GM23338 (cell line): ENCODE data around the gene ANKRD44. TPM values are rescaled to one million over a fixed set of nuclear protein-coding genes. Genes with fewer than 3 reads are reported as not detected.

Experiments
- ATAC-seq: fragments of 200-7000 bp; cut with Tn5 transposase; 3 replicates; pipeline ENCODE4 v1.9.1; 2020
- DNase-seq: peaks from one replicate; pipeline ENCODE4 v3.0.0-alpha.2; 2015; ENCODE audit warnings: low spot score
- H2AFZ ChIP-seq: fragments of 200-600 bp; sonication (generic); 2 replicates; pipeline ENCODE4 v1.8.0; 2016; ENCODE audit warnings: antibody characterized with exemption, mild to moderate bottlenecking, moderate library complexity
- H3F3A ChIP-seq: fragments of 200-600 bp; sonication (generic); replicated peaks from 2 replicates; pipeline ENCODE4 v1.8.0; 2017; ENCODE audit warnings: antibody characterized with exemption, mixed run types, low read depth
- H3K27ac ChIP-seq: fragments of 200-600 bp; sonication (generic); 2 replicates; pipeline ENCODE4 v1.6.1; 2016; ENCODE audit warnings: low read depth
- H3K27me3 ChIP-seq: fragments of 200-600 bp; sonication (generic); 2 replicates; pipeline ENCODE4 v1.8.0; 2016; ENCODE audit warnings: mild to moderate bottlenecking, mixed run types, moderate library complexity; ENCODE audit not compliant: insufficient read depth
- H3K36me3 ChIP-seq: fragments of 200-600 bp; sonication (generic); 2 replicates; pipeline ENCODE4 v1.8.0; 2016; ENCODE audit warnings: mild to moderate bottlenecking; ENCODE audit not compliant: insufficient read depth
- H3K4me1 ChIP-seq: fragments of 200-600 bp; sonication (generic); 2 replicates; pipeline ENCODE4 v1.8.0; 2016; ENCODE audit warnings: mild to moderate bottlenecking, moderate library complexity; ENCODE audit not compliant: insufficient read depth
- H3K4me2 ChIP-seq: fragments of 200-600 bp; sonication (generic); 2 replicates; pipeline ENCODE4 v1.7.1; 2017; ENCODE audit warnings: mixed run types
- H3K4me3 ChIP-seq: fragments of 200-600 bp; sonication (generic); 2 replicates; pipeline ENCODE4 v1.6.1; 2016; ENCODE audit warnings: mixed run types
- H3K79me2 ChIP-seq: fragments of 200-600 bp; sonication (generic); replicated peaks from 2 replicates; pipeline ENCODE4 v1.8.0; 2017; ENCODE audit warnings: mild to moderate bottlenecking; ENCODE audit not compliant: insufficient read depth
- H3K9me2 ChIP-seq: fragments of 200-600 bp; sonication (generic); 2 replicates; pipeline ENCODE4 v1.8.0; 2017; ENCODE audit not compliant: insufficient read depth
- H4K20me1 ChIP-seq: fragments of 200-600 bp; sonication (generic); replicated peaks from 2 replicates; pipeline ENCODE4 v1.8.0; 2017; ENCODE audit warnings: mild to moderate bottlenecking; ENCODE audit not compliant: insufficient read depth
- H3K27ac Mint-ChIP-seq: 2 replicates; pipeline ENCODE4 v1.8.0; 2020; ENCODE audit warnings: inconsistent platforms, mild to moderate bottlenecking, moderate library complexity, mixed read lengths
- H3K27me3 Mint-ChIP-seq: 3 replicates; pipeline ENCODE4 v1.8.0; 2022; ENCODE audit warnings: low read depth, mild to moderate bottlenecking, moderate library complexity, mixed read lengths, inconsistent platforms; ENCODE audit not compliant: insufficient read depth, poor library complexity
- H3K36me3 Mint-ChIP-seq: 3 replicates; pipeline ENCODE4 v1.8.0; 2021; ENCODE audit warnings: low read depth, mild to moderate bottlenecking, inconsistent platforms, moderate library complexity, mixed read lengths
- H3K4me1 Mint-ChIP-seq: 3 replicates; pipeline ENCODE4 v1.8.0; 2020; ENCODE audit warnings: mild to moderate bottlenecking, inconsistent platforms, mixed read lengths
- H3K4me3 Mint-ChIP-seq: 3 replicates; pipeline ENCODE4 v1.8.0; 2021; ENCODE audit warnings: moderate library complexity, mild to moderate bottlenecking, inconsistent platforms, mixed read lengths
- H3K9me3 Mint-ChIP-seq: 3 replicates; pipeline ENCODE4 v1.8.0; 2020; ENCODE audit warnings: moderate library complexity, mild to moderate bottlenecking, inconsistent platforms, mixed read lengths
- EZH2 ChIP-seq: fragments of 200-600 bp; sonication (generic); IDR thresholded peaks from one replicate; pipeline ENCODE4 v1.8.0; 2017; ENCODE audit warnings: antibody characterized with exemption, mild to moderate bottlenecking, low read depth; ENCODE audit not compliant: unreplicated experiment
- JUNB ChIP-seq: IDR thresholded peaks from one replicate; pipeline ENCODE4 v1.6.1; 2016; ENCODE audit warnings: antibody characterized with exemption; ENCODE audit not compliant: unreplicated experiment
- NANOG ChIP-seq: IDR thresholded peaks from 2 replicates; pipeline ENCODE4 v1.6.1; 2016; ENCODE audit warnings: antibody characterized with exemption, borderline replicate concordance
- POLR2AphosphoS5 ChIP-seq: IDR thresholded peaks from 2 replicates; pipeline ENCODE4 v1.6.1; 2016; ENCODE audit warnings: antibody characterized with exemption, low read depth
- ZNF331 ChIP-seq: fragments of 250-450 bp; sonication (Bioruptor Pico); IDR thresholded peaks from 2 replicates; pipeline ENCODE4 v1.5.0; 2020; ENCODE audit warnings: low read depth, mild to moderate bottlenecking, moderate library complexity
- polyA plus RNA-seq: library from polyadenylated mRNA; unstranded; fragments of >200 nt; fragmentation: Nextera tagmentation; extraction: Ambion mirVana; gene quantifications from 2 replicates; pipeline ENCODE4 v1.2.1, GENCODE V29; 2016
- total RNA-seq: library from RNA; depleted of rRNA; stranded (reverse); fragments of >200 nt; shearing (Covaris generic); gene quantifications from 2 replicates; pipeline ENCODE4 v1.2.3, GENCODE V29; 2014
- TF ChIP-seq, protein P1 (sequence below): IDR thresholded peaks from one replicate; pipeline ENCODE4 v1.6.1; 2018; ENCODE audit warnings: antibody characterized with exemption; ENCODE audit not compliant: unreplicated experiment
- TF ChIP-seq, protein P2 (sequence below): IDR thresholded peaks from 2 replicates; pipeline ENCODE4 v1.6.1; 2016; ENCODE audit warnings: antibody characterized with exemption
- TF ChIP-seq, protein P3 (sequence below): fragments of 250-450 bp; sonication (Bioruptor Pico); IDR thresholded peaks from 2 replicates; pipeline ENCODE4 v1.5.0; 2020; ENCODE audit warnings: mild to moderate bottlenecking, moderate library complexity

The ANKRD44 gene
- total and polyA plus RNA-seq, 2 experiments from 2014 or later, result 0.44 to 0.56 TPM

DNA sequence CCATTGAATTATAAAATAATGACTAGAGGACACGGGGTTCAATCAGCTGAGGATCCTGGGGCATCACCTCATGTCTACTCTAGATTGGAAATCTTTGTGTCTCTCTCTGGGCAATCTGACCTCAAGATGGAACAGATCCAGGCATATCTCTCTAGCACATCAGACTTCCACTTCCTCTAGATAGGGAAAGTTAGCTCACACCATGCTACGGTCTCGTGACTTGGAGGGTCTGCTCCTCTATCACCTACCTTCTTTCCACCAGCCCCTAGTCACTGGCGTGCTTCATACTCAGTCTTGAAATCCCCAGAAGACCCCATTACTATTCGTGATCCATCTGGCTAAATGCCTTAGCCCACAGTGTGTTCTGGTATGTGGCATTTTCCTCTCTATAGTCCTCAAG lies 148.8 kb downstream of the ANKRD44 start (continued):
- TF ChIP-seq, protein P1, sequence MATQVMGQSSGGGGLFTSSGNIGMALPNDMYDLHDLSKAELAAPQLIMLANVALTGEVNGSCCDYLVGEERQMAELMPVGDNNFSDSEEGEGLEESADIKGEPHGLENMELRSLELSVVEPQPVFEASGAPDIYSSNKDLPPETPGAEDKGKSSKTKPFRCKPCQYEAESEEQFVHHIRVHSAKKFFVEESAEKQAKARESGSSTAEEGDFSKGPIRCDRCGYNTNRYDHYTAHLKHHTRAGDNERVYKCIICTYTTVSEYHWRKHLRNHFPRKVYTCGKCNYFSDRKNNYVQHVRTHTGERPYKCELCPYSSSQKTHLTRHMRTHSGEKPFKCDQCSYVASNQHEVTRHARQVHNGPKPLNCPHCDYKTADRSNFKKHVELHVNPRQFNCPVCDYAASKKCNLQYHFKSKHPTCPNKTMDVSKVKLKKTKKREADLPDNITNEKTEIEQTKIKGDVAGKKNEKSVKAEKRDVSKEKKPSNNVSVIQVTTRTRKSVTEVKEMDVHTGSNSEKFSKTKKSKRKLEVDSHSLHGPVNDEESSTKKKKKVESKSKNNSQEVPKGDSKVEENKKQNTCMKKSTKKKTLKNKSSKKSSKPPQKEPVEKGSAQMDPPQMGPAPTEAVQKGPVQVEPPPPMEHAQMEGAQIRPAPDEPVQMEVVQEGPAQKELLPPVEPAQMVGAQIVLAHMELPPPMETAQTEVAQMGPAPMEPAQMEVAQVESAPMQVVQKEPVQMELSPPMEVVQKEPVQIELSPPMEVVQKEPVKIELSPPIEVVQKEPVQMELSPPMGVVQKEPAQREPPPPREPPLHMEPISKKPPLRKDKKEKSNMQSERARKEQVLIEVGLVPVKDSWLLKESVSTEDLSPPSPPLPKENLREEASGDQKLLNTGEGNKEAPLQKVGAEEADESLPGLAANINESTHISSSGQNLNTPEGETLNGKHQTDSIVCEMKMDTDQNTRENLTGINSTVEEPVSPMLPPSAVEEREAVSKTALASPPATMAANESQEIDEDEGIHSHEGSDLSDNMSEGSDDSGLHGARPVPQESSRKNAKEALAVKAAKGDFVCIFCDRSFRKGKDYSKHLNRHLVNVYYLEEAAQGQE, result no peak
- TF ChIP-seq, protein P2, sequence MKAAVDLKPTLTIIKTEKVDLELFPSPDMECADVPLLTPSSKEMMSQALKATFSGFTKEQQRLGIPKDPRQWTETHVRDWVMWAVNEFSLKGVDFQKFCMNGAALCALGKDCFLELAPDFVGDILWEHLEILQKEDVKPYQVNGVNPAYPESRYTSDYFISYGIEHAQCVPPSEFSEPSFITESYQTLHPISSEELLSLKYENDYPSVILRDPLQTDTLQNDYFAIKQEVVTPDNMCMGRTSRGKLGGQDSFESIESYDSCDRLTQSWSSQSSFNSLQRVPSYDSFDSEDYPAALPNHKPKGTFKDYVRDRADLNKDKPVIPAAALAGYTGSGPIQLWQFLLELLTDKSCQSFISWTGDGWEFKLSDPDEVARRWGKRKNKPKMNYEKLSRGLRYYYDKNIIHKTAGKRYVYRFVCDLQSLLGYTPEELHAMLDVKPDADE, result no peak
- TF ChIP-seq JUNB (no peak), NANOG (no peak)

GRCh38 chr2:197159661-197160211 lies 150.8 kb downstream of the ANKRD44 start:
- H3K27me3 Mint-ChIP-seq, result peaks cover 9% of the 10 kb centered on the region

GRCh38 chr2:197158591-197159550 lies 151.7 kb downstream of the ANKRD44 start:
- Histone ChIP-seq H3K4me2 (no peak overlapping the region), H3K9me2 (peaks cover 8% of the 10 kb centered on the region), H3K36me3 (no peaks in the 10 kb centered on the region), H3K79me2 (no peaks in the 10 kb centered on the region), H3K4me3 (no peak overlapping the region), H3K27me3 (no peaks in the 10 kb centered on the region), H2AFZ (no peak overlapping the region), H4K20me1 (no peaks in the 10 kb centered on the region), H3K27ac (no peak overlapping the region), H3F3A (no peaks in the 10 kb centered on the region), H3K4me1 (peaks cover 6% of the 10 kb centered on the region; the same call in 1 of the 2 replicates)
- no peaks in the 10 kb centered on the region for H3K36me3 Mint-ChIP-seq
- H3K27me3 Mint-ChIP-seq, result peaks cover 6% of the 10 kb centered on the region
- DNase-seq (no peak), ATAC-seq (no peak)
- H3K4me1 Mint-ChIP-seq, result peaks cover 3% of the 10 kb centered on the region; the same call in 2 of the 3 replicates
- no peak overlapping the region for H3K4me3 Mint-ChIP-seq
- no peak overlapping the region for H3K27ac Mint-ChIP-seq
- H3K9me3 Mint-ChIP-seq, result no peaks in the 10 kb centered on the region
- TF ChIP-seq, protein P3, sequence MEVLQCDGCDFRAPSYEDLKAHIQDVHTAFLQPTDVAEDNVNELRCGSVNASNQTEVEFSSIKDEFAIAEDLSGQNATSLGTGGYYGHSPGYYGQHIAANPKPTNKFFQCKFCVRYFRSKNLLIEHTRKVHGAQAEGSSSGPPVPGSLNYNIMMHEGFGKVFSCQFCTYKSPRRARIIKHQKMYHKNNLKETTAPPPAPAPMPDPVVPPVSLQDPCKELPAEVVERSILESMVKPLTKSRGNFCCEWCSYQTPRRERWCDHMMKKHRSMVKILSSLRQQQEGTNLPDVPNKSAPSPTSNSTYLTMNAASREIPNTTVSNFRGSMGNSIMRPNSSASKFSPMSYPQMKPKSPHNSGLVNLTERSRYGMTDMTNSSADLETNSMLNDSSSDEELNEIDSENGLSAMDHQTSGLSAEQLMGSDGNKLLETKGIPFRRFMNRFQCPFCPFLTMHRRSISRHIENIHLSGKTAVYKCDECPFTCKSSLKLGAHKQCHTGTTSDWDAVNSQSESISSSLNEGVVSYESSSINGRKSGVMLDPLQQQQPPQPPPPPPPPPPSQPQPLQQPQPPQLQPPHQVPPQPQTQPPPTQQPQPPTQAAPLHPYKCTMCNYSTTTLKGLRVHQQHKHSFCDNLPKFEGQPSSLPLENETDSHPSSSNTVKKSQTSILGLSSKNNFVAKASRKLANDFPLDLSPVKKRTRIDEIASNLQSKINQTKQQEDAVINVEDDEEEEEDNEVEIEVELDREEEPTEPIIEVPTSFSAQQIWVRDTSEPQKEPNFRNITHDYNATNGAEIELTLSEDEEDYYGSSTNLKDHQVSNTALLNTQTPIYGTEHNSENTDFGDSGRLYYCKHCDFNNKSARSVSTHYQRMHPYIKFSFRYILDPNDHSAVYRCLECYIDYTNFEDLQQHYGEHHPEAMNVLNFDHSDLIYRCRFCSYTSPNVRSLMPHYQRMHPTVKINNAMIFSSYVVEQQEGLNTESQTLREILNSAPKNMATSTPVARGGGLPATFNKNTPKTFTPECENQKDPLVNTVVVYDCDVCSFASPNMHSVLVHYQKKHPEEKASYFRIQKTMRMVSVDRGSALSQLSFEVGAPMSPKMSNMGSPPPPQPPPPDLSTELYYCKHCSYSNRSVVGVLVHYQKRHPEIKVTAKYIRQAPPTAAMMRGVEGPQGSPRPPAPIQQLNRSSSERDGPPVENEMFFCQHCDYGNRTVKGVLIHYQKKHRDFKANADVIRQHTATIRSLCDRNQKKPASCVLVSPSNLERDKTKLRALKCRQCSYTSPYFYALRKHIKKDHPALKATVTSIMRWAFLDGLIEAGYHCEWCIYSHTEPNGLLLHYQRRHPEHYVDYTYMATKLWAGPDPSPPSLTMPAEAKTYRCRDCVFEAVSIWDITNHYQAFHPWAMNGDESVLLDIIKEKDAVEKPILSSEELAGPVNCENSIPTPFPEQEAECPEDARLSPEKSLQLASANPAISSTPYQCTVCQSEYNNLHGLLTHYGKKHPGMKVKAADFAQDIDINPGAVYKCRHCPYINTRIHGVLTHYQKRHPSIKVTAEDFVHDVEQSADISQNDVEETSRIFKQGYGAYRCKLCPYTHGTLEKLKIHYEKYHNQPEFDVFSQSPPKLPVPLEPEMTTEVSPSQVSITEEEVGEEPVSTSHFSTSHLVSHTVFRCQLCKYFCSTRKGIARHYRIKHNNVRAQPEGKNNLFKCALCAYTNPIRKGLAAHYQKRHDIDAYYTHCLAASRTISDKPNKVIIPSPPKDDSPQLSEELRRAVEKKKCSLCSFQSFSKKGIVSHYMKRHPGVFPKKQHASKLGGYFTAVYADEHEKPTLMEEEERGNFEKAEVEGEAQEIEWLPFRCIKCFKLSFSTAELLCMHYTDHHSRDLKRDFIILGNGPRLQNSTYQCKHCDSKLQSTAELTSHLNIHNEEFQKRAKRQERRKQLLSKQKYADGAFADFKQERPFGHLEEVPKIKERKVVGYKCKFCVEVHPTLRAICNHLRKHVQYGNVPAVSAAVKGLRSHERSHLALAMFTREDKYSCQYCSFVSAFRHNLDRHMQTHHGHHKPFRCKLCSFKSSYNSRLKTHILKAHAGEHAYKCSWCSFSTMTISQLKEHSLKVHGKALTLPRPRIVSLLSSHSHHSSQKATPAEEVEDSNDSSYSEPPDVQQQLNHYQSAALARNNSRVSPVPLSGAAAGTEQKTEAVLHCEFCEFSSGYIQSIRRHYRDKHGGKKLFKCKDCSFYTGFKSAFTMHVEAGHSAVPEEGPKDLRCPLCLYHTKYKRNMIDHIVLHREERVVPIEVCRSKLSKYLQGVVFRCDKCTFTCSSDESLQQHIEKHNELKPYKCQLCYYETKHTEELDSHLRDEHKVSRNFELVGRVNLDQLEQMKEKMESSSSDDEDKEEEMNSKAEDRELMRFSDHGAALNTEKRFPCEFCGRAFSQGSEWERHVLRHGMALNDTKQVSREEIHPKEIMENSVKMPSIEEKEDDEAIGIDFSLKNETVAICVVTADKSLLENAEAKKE (CRISPR knock-in tag), result no peak
- no peak for TF ChIP-seq EZH2

More at GRCh38 chr2:197159661-197160211, 150.8 kb downstream of the ANKRD44 start:
- no peaks in the 10 kb centered on the region for H3K9me3 Mint-ChIP-seq
- TF ChIP-seq POLR2AphosphoS5, result no peak
- no peak for TF ChIP-seq EZH2
- no peak for TF ChIP-seq ZNF331
- H3K36me3 Mint-ChIP-seq, result no peaks in the 10 kb centered on the region
- no peaks in the 10 kb centered on the region for H3K36me3 ChIP-seq
- H3K9me2 ChIP-seq, result peaks cover 8% of the 10 kb centered on the region
- no peak overlapping the region for H3K4me2 ChIP-seq
- H3K4me3 Mint-ChIP-seq, result no peak overlapping the region
- H3K4me1 Mint-ChIP-seq, result peaks cover 5% of the 10 kb centered on the region
- no peaks in the 10 kb centered on the region for H3K79me2 ChIP-seq
- no peaks in the 10 kb centered on the region for H4K20me1 ChIP-seq
- peaks cover 8% of the 10 kb centered on the region for H3K4me1 ChIP-seq
- H3K27ac Mint-ChIP-seq, result no peak overlapping the region
- no peak overlapping the region for H2AFZ ChIP-seq
- no peak overlapping the region for H3K4me3 ChIP-seq
- no peaks in the 10 kb centered on the region for H3F3A ChIP-seq
- DNase-seq (no peak), ATAC-seq (no peak)
- no peaks in the 10 kb centered on the region for H3K27me3 ChIP-seq
- H3K27ac ChIP-seq, result no peak overlapping the region
